ENCODE results near the gene GLYATL1. TPM values are rescaled to one million over a fixed set of nuclear protein-coding genes. Genes with fewer than 3 reads are reported as not detected.

The GLYATL1 gene
- total RNA-seq, 1 experiment from 2014 or later, result not detected

DNA sequence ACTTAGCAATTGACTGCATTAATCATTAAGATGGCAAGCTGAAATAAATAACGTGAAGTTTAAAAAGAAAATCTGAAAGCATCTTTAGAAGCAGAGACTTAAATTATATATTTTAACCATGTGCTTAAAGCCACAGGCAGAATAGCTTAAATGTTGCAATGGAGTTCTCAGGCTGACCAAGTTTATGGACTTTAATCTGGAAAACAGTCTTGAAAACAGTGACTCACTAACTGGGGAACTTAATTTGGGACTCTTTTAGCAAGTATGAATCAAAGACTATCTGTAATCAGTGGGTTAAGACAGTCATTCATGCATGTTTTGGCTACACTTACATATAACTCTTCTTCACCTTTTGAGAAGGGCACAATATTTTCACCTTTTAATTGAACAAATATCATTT, 12.6 kb upstream of the GLYATL1 start (continued):
- TF ChIP-seq, protein P1, sequence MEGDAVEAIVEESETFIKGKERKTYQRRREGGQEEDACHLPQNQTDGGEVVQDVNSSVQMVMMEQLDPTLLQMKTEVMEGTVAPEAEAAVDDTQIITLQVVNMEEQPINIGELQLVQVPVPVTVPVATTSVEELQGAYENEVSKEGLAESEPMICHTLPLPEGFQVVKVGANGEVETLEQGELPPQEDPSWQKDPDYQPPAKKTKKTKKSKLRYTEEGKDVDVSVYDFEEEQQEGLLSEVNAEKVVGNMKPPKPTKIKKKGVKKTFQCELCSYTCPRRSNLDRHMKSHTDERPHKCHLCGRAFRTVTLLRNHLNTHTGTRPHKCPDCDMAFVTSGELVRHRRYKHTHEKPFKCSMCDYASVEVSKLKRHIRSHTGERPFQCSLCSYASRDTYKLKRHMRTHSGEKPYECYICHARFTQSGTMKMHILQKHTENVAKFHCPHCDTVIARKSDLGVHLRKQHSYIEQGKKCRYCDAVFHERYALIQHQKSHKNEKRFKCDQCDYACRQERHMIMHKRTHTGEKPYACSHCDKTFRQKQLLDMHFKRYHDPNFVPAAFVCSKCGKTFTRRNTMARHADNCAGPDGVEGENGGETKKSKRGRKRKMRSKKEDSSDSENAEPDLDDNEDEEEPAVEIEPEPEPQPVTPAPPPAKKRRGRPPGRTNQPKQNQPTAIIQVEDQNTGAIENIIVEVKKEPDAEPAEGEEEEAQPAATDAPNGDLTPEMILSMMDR (IDR thresholded peaks at IDR 0.05 in 2 of 3, conservative IDR thresholded peaks at IDR 0.05 in 1 of 3; ENCODE audit: borderline replicate concordance in 1 of 3, insufficient read depth in 1 of 3, low read depth in 2 of 3, low read length in 2 of 3), result no peak

DNA sequence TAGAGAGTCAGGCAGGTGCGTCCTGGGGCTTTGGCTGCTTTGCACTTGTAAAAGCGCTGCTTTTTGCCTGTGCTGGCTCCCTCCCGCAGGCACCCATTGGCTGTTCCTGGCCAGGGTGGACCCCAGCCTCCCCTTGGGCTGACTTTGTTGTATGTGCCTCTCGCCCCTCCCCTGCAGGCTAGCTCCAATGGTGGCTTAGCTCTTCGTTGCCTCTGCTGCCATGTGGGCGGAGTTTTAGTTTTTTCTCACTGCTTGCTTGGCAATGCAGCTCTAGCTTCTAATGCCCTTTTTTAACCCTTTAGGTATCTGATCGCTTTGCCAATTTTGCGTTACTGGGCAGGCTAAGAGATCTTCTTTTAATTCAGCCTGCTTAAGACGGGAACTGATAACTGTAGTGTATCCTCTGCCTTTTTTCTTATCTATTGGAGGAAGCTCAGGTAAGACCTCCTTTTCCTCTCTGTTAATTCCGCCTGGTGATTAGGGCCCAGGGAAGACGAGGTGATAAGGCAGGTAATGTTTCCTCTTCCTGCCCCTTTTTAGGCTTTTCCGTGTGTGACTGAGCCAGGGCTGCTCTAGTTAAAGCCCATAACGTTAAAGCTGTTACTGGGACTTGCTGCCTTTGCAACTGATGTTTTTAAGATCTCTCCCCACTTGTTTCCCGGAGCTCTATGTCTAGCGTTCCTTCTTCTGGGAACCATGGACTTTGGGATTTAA, 11.7 kb upstream of the GLYATL1 start:
- H3K27ac ChIP-seq (ENCODE audit: low read depth, low read length), result no peak overlapping the region
- no peaks in the 10 kb centered on the region for H3K9me2 ChIP-seq (ENCODE audit: insufficient read depth)
- no peaks in the 10 kb centered on the region for H3K36me3 ChIP-seq (ENCODE audit: control insufficient read depth in 1 of 2, insufficient read depth in 2 of 2, low read length in 2 of 2)
- TF ChIP-seq EGR1 (IDR thresholded peaks at IDR 0.05; ENCODE audit: low read depth) (no peak), CEBPB (IDR thresholded peaks at IDR 0.05; ENCODE audit: low read depth) (no peak), ZFX (IDR thresholded peaks at IDR 0.05) (no peak), TCF7L2 (IDR thresholded peaks at IDR 0.05; ENCODE audit: borderline replicate concordance, extremely low read depth, insufficient read depth, insufficient read length) (no peak), EZH2 (IDR thresholded peaks at IDR 0.05) (no peak), ELF1 (IDR thresholded peaks at IDR 0.05; ENCODE audit: borderline replicate concordance, low read depth) (no peak), ZNF274 (IDR thresholded peaks at IDR 0.05; ENCODE audit: low read depth, low read length) (no peak), JUND (IDR thresholded peaks at IDR 0.05) (no peak), EZH2phosphoT487 (IDR thresholded peaks at IDR 0.05; ENCODE audit: borderline replicate concordance) (no peak), POLR2AphosphoS5 (IDR thresholded peaks at IDR 0.05; ENCODE audit: low read depth, low read length) (no peak), SP1 (IDR thresholded peaks at IDR 0.05; ENCODE audit: low read depth) (no peak), YY1 (IDR thresholded peaks at IDR 0.05; ENCODE audit: extremely low read depth, insufficient replicate concordance, low read depth, low read length) (no peak), FOSL1 (IDR thresholded peaks at IDR 0.05; ENCODE audit: low read depth) (no peak), SRF (IDR thresholded peaks at IDR 0.05; ENCODE audit: low read depth) (no peak)
- TF ChIP-seq, protein P2, sequence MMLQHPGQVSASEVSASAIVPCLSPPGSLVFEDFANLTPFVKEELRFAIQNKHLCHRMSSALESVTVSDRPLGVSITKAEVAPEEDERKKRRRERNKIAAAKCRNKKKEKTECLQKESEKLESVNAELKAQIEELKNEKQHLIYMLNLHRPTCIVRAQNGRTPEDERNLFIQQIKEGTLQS (IDR thresholded peaks at IDR 0.05), result no peak
- TF ChIP-seq, protein P3, sequence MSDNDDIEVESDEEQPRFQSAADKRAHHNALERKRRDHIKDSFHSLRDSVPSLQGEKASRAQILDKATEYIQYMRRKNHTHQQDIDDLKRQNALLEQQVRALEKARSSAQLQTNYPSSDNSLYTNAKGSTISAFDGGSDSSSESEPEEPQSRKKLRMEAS (IDR thresholded peaks at IDR 0.05), result no peak
- TF ChIP-seq, protein P4, sequence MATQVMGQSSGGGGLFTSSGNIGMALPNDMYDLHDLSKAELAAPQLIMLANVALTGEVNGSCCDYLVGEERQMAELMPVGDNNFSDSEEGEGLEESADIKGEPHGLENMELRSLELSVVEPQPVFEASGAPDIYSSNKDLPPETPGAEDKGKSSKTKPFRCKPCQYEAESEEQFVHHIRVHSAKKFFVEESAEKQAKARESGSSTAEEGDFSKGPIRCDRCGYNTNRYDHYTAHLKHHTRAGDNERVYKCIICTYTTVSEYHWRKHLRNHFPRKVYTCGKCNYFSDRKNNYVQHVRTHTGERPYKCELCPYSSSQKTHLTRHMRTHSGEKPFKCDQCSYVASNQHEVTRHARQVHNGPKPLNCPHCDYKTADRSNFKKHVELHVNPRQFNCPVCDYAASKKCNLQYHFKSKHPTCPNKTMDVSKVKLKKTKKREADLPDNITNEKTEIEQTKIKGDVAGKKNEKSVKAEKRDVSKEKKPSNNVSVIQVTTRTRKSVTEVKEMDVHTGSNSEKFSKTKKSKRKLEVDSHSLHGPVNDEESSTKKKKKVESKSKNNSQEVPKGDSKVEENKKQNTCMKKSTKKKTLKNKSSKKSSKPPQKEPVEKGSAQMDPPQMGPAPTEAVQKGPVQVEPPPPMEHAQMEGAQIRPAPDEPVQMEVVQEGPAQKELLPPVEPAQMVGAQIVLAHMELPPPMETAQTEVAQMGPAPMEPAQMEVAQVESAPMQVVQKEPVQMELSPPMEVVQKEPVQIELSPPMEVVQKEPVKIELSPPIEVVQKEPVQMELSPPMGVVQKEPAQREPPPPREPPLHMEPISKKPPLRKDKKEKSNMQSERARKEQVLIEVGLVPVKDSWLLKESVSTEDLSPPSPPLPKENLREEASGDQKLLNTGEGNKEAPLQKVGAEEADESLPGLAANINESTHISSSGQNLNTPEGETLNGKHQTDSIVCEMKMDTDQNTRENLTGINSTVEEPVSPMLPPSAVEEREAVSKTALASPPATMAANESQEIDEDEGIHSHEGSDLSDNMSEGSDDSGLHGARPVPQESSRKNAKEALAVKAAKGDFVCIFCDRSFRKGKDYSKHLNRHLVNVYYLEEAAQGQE (IDR thresholded peaks at IDR 0.05; ENCODE audit: low read depth), result no peak
- H4K20me1 ChIP-seq (ENCODE audit: insufficient read depth), result no peaks in the 10 kb centered on the region
- H2AFZ ChIP-seq (ENCODE audit: low read depth, low read length, poor library complexity, severe bottlenecking), result no peak overlapping the region
- H3K79me2 ChIP-seq (ENCODE audit: insufficient read depth, low read length), result no peaks in the 10 kb centered on the region
- no peaks in the 10 kb centered on the region for H3K9me3 ChIP-seq (ENCODE audit: control insufficient read depth in 1 of 2, insufficient read depth in 1 of 2, low read depth in 1 of 2, low read length in 2 of 2)
- H3K27me3 ChIP-seq (ENCODE audit: insufficient read depth, low read length), result no peaks in the 10 kb centered on the region
- intact Hi-C loops (cut with micrococcal nuclease), result loop anchor here (10.0 kb wide), 1 partner anchor 217 kb away; the partner anchor contains the start of gene FAM111A
- peaks cover 12 to 17% of the 10 kb centered on the region in 2 experiments for H3K4me1 ChIP-seq (ENCODE audit: control insufficient read depth in 1 of 2, insufficient read depth in 2 of 2, low read length in 2 of 2)
- H3K9ac ChIP-seq (ENCODE audit: low read length), result no peak overlapping the region
- ChIA-PET CTCF (interaction anchor here (1.0 to 1.6 kb wide), 4 partner anchors 27 to 231 kb away, joined by 3 to 6 read pairs (median 3); no protein-coding TSS in a partner anchor), POLR2A (no interaction called here), RAD21 (ENCODE audit: low non-redundant PET in 1 of 2, low total read pairs in 2 of 2, uncharacterized antibody in 2 of 2, unreplicated experiment in 2 of 2) (no interaction called here)
- no peak overlapping the region for H3K4me3 ChIP-seq (replicated peaks in 1 of 2; ENCODE audit: low read depth in 1 of 2, low read length in 2 of 2)
- H3K4me2 ChIP-seq (ENCODE audit: low read length), result no peak overlapping the region
- no peak for DNase-seq (ENCODE audit: low read depth, low spot score)
- ATAC-seq, result peak; percentile 64
- no TSS peak for BruUV-seq (replicated peaks)
